ENCODE measurements around the gene LRP8.

- TF ChIP-seq CTCF (IDR thresholded peaks at IDR 0.05; ENCODE audit: low read length), result no peak
- no peak for TF ChIP-seq EZH2phosphoT487 (IDR thresholded peaks at IDR 0.05; ENCODE audit: low read length)
- no peak for TF ChIP-seq EZH2 (optimal IDR thresholded peaks at IDR 0.05; ENCODE audit: low read depth, low read length)
Observed at GRCh38 chr1:53308506-53308905, 19.4 kb downstream of the LRP8 start.

All from MM.1S (cell line).